NCI-H2029 (cell line): ENCODE results near the gene FAM78A.
"Not testable (repeated sequence)": the region's sequence is repeated elsewhere in the genome, so short reads cannot be mapped to it uniquely, and the experiment has no call there.

ENCODE experiments used
- DNase-seq: peaks from one replicate; lab custom pipeline; 2025; lab: John Stamatoyannopoulos, UW

FAM78A gene

GRCh38 chr9:131264231-131264630, 12.1 kb downstream of the FAM78A start:
- DNase-seq = no peak

- no peak for DNase-seq
These were observed 12.6 kb downstream of the FAM78A start for GRCh38 chr9:131263701-131264100.

- DNase-seq = not testable (repeated sequence)
These were observed 13.3 kb downstream of the FAM78A start for GRCh38 chr9:131263033-131263343.

GRCh38 chr9:131262327-131263032, 13.8 kb downstream of the FAM78A start:
- DNase-seq = no peak

GRCh38 chr9:131260751-131261452, 15.4 kb downstream of the FAM78A start:
- no peak for DNase-seq

- no peak for DNase-seq
These were observed 16.3 kb downstream of the FAM78A start for GRCh38 chr9:131259916-131260597.

- DNase-seq = no peak
These were observed 16.8 kb downstream of the FAM78A start for GRCh38 chr9:131259432-131259898.

GRCh38 chr9:131258698-131259431, 17.4 kb downstream of the FAM78A start:
- DNase-seq = no peak

- no peak for DNase-seq
These were observed 18.1 kb downstream of the FAM78A start for GRCh38 chr9:131258186-131258585.

GRCh38 chr9:131257266-131258025, 18.9 kb downstream of the FAM78A start:
- no peak for DNase-seq

- no peak for DNase-seq
These were observed 20.6 kb downstream of the FAM78A start for GRCh38 chr9:131255676-131256197.

GRCh38 chr9:131254626-131255025, 21.7 kb downstream of the FAM78A start:
- DNase-seq = no peak

- DNase-seq = no peak
These were observed 22.3 kb downstream of the FAM78A start for GRCh38 chr9:131253891-131254491.

- DNase-seq = no peak
These were observed 24.2 kb downstream of the FAM78A start for GRCh38 chr9:131252120-131252519.

- DNase-seq = no peak
These were observed 29.7 kb downstream of the FAM78A start for GRCh38 chr9:131246618-131247017.

- not testable (repeated sequence) for DNase-seq
These were observed 32.0 kb downstream of the FAM78A start for GRCh38 chr9:131244331-131244730.

- DNase-seq = no peak
These were observed 36.0 kb downstream of the FAM78A start for GRCh38 chr9:131240047-131240921.

- no peak for DNase-seq
These were observed 36.9 kb downstream of the FAM78A start for GRCh38 chr9:131239161-131239975.

GRCh38 chr9:131238402-131239021, 37.8 kb downstream of the FAM78A start:
- no peak for DNase-seq
